HG02943 (cell line): Measurements from ENCODE around the gene OR1E2.
"Not testable (repeated sequence)": the region's sequence is repeated elsewhere in the genome, so short reads cannot be mapped to it uniquely, and the experiment has no call there.

Source experiments
- ATAC-seq: cut with Tn5 transposase; IDR thresholded peaks from one replicate; pipeline ENCODE4 v1.9.1; 2021; ENCODE audit warnings: mild to moderate bottlenecking, low read depth, moderate library complexity; ENCODE audit not compliant: unreplicated experiment

The OR1E2 gene

DNA sequence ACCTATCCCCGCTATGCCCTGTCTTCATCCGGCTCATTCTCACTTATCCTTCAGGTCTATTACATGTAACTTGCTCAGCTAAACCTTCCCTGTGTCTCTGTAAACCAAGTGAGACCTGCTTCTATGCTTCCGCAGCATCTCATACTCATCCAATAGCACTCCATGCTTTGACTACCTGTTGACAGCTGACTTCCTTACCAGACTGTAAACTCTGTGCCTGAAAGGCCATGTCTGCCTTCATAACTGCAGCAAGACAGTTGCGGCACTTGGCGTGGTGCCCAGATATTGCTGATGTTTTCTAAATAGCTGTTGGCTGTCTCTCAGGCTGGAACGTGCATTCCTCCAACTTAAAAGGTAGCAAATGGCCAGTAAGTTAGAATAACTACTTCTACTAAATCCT lies 33.6 kb downstream of the OR1E2 start:
- ATAC-seq, result no peak

DNA sequence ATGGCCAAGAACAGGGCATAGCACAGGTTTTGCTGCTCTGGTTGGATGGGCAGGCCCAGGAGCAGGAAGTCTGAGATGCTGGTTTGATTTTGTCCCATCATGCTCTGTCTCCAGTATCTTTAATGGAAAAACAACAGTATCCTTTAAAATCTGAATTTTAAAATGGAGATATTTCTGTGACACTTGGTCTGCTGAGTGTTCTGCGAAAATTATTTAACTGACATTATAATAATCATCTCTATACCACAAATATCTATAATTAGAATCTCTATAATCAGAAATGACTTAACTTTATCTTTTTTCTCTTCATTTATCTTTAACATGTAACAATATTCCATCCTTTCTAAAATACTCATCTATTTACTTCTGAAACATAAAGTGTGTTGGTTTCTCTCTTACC lies 35.3 kb downstream of the OR1E2 start, which contains the start of gene OR1E1:
Gene OR1E1 (minus strand): TSS at position 101 of the 400 bp plus-strand sequence. CDS start 0 bp downstream, at position 101.
- no peak for ATAC-seq

DNA sequence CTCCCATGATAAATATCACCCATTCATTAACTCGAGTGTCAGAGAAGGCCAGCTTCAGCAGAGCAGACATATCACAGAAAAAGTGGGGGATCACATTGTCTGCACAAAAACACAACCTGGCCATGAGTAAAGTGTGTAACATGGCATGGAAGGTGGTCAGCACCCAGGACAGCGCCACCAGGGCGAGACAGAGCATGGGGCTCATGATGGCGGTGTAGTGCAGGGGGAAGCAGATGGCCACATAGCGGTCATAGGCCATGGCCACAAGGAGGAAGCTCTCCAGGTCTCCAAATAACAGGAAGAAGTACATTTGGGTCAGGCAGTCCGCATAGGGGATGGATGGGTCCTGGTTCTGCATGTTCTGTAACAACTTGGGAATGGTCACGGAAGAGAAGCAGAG lies 35.8 kb downstream of the OR1E2 start:
- not testable (repeated sequence) for ATAC-seq

DNA sequence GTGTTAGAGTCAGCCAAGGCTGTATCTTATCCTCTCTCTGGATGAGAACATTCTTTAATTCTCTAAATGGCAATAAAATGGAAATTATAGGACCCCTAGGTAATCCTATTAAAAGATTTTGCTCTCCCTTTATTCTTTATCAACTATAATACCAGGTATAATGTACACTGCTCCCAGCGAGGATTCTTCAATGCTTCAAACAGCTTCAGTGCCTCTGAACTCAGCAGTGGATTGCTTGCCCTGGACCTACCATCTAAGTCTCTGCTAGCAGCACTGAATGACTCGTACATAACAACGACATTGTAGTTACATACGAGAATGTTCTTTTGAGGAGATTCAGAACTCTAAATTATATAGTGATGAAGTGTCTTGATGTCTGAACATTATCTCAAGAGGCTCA lies 43.9 kb downstream of the OR1E2 start:
- no peak for ATAC-seq

DNA sequence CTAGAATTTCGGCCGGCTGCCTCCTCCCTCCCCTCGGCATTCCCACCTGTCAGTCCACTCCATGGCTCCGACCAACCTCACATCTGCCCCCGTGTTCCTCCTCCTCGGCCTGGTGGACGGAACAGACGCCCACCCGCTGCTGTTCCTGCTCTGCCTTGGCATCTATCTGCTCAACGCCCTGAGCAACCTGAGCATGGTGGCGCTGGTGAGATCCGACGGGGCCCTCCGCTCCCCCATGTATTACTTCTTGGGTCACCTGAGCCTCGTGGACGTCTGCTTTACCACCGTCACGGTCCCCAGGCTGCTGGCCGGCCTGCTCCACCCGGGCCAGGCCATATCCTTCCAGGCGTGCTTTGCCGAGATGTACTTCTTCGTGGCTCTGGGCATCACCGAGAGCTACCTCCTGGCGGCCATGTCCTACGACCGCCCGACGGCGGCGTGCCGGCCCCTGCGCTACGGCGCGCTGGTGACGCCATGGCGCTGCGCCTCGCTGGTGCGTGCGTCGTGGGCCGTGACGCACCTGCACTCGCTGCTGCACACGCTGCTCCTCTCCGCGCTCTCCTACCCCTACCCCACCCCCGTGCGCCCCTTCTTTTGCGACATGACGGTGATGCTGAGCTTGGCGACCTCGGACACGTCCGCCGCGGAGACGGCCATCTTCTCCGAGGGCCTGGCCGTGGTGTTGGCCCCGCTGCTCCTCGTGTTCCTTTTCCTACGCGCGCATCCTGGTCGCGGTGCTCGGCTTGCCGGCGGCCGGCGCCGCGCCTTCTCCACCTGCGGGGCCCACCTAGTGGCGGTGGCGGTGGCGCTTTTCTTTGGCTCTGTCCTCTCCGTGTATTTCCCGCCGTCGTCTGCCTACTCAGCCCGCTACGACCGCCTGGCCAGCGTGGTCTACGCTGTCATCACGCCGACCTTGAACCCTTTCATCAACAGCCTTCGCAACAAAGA lies 47.5 kb downstream of the OR1E2 start, which contains the start of gene OR3A2:
Gene OR3A2 (minus strand): TSS at position 440 of the 948 bp plus-strand sequence.
- no peak for ATAC-seq
